Measurements from ENCODE around the gene ATXN2.
"Not testable (repeated sequence)": the region's sequence is repeated elsewhere in the genome, so short reads cannot be mapped to it uniquely, and the experiment has no call there.

The ATXN2 gene

GRCh38 chr12:111598637-111599452 is at the start of gene ATXN2:
ATXN2 (minus strand) TSS chr12:111599315; CDS start chr12:111599034, 281 bp downstream.
- DNase-seq = peak in 52 of 58 donors; percentile 6 to 91 (median 70)

- DNase-seq = no peak
Observed at GRCh38 chr12:111645433-111645832, 46.3 kb upstream of the ATXN2 start.

- DNase-seq = peak in 2 of 58 donors; percentile 11 to 12
Observed at GRCh38 chr12:111643427-111643826, 44.3 kb upstream of the ATXN2 start.

GRCh38 chr12:111642681-111643426 is 43.7 kb upstream of the ATXN2 start:
- no peak for DNase-seq

GRCh38 chr12:111640506-111640905 is 41.4 kb upstream of the ATXN2 start:
- DNase-seq = peak in 9 of 58 donors; percentile 2 to 34 (median 13)

GRCh38 chr12:111638556-111638955 is 39.4 kb upstream of the ATXN2 start:
- peak in 2 of 58 donors; percentile 5 to 23 for DNase-seq

GRCh38 chr12:111636209-111636945 is 37.3 kb upstream of the ATXN2 start:
- DNase-seq = peak in 57 of 58 donors; percentile 5 to 91 (median 56)

- DNase-seq = no peak
Observed at GRCh38 chr12:111635524-111635923, 36.4 kb upstream of the ATXN2 start.

- no peak for DNase-seq
Observed at GRCh38 chr12:111628505-111629260, 29.6 kb upstream of the ATXN2 start.

GRCh38 chr12:111626230-111626629 is 27.1 kb upstream of the ATXN2 start:
- DNase-seq = no peak

- DNase-seq = no peak
Observed at GRCh38 chr12:111624540-111624939, 25.4 kb upstream of the ATXN2 start.

GRCh38 chr12:111617841-111618240 is 18.7 kb upstream of the ATXN2 start:
- DNase-seq = not testable (repeated sequence)

GRCh38 chr12:111616177-111616623 is 17.1 kb upstream of the ATXN2 start:
- no peak for DNase-seq

GRCh38 chr12:111607239-111607638 is 8.1 kb upstream of the ATXN2 start:
- no peak for DNase-seq

- peak in 3 of 58 donors; percentile 1 to 44 (median 6) for DNase-seq
Observed at GRCh38 chr12:111606767-111607230, 7.7 kb upstream of the ATXN2 start.

GRCh38 chr12:111605911-111606766 is 7.0 kb upstream of the ATXN2 start:
- DNase-seq = peak in 4 of 58 donors; percentile 1 to 24 (median 6)

GRCh38 chr12:111602857-111603256 is 3.7 kb upstream of the ATXN2 start:
- not testable (repeated sequence) for DNase-seq

GRCh38 chr12:111602348-111602747 is 3.2 kb upstream of the ATXN2 start:
- no peak for DNase-seq

GRCh38 chr12:111600986-111601385 is 1.9 kb upstream of the ATXN2 start:
- not testable (repeated sequence) for DNase-seq

All from anterior cingulate cortex (tissue), 58 donors.